Retinal pigment epithelial cell (primary cell): ENCODE measurements around the gene CHRM2.

Source experiments
- DNase-seq: peaks from one replicate; pipeline ENCODE4 v3.0.0-alpha.2; 2010; ENCODE audit warnings: low read depth
- H3K4me3 ChIP-seq: 2 replicates; pipeline ENCODE4 v1.5.1; 2011; ENCODE audit warnings: mild to moderate bottlenecking, low read length, control low read depth, moderate library complexity
- TF ChIP-seq, protein P1 (sequence below): conservative IDR thresholded peaks from 2 replicates; pipeline ENCODE4 v1.5.1; 2011; ENCODE audit warnings: low read depth, low read length, control low read depth, inconsistent platforms

Gene CHRM2

DNA sequence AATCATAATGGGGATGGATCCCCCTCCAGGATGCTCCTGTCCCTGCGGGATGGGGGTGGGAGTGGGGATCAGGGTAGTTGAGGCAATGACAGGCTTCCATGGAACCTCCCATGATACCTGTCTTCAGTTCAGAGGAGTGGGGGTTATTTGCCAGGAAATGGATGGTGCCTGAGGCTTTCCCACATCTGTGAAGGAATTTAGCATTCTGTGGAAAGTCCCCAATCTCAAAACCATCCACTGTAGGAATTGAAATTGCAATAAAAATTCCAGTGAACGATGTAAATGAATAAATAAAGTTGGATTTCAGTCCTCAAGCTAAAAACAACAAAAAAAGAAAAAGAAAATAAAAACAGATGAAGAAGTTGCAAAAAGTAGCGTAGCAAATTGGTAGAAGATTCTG lies 81.9 kb downstream of the CHRM2 start:
- H3K4me3 ChIP-seq, result no peak overlapping the region
- no peak for DNase-seq
- TF ChIP-seq, protein P1, sequence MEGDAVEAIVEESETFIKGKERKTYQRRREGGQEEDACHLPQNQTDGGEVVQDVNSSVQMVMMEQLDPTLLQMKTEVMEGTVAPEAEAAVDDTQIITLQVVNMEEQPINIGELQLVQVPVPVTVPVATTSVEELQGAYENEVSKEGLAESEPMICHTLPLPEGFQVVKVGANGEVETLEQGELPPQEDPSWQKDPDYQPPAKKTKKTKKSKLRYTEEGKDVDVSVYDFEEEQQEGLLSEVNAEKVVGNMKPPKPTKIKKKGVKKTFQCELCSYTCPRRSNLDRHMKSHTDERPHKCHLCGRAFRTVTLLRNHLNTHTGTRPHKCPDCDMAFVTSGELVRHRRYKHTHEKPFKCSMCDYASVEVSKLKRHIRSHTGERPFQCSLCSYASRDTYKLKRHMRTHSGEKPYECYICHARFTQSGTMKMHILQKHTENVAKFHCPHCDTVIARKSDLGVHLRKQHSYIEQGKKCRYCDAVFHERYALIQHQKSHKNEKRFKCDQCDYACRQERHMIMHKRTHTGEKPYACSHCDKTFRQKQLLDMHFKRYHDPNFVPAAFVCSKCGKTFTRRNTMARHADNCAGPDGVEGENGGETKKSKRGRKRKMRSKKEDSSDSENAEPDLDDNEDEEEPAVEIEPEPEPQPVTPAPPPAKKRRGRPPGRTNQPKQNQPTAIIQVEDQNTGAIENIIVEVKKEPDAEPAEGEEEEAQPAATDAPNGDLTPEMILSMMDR, result no peak

DNA sequence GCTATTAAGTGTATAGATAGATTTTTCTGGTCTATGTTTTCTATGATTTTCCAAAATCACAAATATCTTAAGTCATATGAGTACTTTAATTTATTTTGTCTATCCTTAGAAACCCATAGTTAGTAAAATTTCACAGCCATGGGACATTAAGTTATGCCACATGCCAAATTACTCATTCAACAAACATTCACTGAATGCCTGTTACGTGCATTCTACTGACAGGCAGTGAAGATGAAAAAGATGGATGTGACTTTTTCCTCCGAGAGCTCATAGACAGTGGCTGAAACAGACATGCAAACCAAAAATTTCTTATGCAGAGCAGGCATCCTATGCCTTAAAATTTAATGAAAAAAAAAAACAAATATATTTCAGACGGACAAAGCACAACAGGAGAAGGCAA lies 84.9 kb downstream of the CHRM2 start:
- H3K4me3 ChIP-seq, result no peak overlapping the region
- peak; percentile 31 for DNase-seq
- TF ChIP-seq, protein P1, result no peak

DNA sequence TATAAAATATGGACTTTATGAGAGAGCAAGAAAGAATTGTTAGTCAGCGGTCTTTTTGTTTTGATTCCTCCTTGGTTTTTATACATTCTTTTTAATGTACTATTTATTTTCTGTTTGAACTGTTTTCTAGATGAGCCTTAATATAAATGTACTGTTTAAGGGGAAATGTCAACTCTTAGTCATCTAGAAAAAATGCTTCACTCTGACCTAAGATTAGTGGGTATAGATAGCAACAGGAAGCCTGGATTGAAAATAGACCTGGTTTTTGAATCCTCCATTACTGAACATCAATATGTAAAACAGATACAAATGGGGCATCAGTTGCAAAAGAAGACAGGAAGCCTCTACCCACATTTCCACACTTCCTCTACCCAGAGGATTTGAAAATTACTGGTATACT lies 87.8 kb downstream of the CHRM2 start:
- H3K4me3 ChIP-seq, result no peak overlapping the region
- peak; percentile 47 for DNase-seq
- TF ChIP-seq, protein P1, result no peak

DNA sequence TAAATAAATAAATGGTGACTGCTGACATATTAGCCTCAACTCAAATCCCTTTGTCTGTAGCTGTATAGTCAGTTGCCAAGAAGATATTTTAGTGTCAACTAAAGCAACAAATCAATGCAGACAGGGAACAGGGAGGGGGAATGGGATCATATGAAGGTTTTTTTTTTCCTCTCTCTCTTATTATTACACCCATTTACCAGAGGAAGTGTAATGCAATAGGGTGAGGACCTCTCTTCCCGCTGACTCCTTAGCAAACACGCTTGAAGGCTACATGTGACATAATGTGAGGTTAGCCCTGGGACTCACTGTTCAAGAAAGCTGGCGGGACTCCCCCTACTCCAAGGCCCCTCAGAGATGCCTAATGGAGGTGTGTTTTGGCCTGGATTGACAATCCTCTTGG lies 88.2 kb downstream of the CHRM2 start:
- DNase-seq, result no peak
- TF ChIP-seq, protein P1, result no peak
- H3K4me3 ChIP-seq, result no peak overlapping the region

DNA sequence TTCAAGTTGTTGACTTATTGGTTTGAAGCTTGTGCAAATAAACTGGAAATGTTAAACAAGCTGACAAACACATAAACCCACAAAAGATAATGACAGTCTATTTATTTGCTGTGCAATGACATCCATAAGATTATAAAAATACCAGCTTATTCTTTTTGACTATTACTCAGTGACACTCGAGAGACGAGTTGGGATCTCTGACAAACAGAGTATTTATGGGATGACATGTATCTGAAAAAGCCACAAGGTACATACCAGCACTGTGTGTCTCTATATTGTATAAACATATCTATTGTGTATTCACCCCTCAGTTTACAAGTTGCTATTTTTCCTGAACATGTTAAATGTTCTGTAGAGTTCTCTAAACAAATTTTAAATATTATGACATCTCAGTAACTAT lies 88.9 kb downstream of the CHRM2 start:
- no peak overlapping the region for H3K4me3 ChIP-seq
- TF ChIP-seq, protein P1, result no peak
- DNase-seq, result no peak

DNA sequence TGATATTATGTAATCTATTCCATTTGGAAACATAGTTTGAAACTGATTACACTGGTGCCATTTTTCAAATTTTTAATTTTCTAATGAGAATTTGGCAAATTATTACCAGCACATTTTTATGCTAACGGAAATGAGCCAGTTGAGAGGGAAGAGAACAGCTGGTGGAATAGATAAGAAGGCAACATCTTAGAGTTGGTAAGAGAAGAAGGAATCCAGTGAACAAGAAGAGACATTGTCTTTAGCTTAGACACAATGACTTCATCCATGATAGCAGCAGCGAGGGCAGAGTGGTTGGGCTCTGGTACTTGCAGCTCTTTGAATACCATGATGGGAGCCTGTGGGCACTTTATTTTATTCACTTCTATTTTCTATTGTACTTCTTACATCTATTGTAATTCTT lies 89.6 kb downstream of the CHRM2 start:
- no peak overlapping the region for H3K4me3 ChIP-seq
- TF ChIP-seq, protein P1, result no peak
- DNase-seq, result no peak

DNA sequence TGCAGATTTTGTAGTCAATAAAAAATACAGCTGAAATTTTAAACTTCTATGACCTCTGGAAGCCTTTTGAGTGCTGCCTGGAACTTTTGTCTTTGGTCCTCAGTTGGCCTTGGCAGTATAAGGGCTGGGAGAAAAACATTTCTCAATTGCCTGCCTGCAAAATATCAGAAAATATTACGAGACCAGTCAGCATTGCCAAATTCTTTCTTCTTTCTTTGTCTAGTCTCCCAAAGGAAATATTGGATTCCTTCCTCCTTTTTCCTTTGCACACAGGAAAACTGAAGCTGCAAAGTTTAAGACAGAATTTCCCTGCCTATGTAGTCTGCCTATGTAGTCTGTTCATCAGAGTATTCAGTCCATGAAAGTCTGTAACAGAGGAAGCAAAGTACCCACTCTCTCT lies 95.9 kb downstream of the CHRM2 start:
- DNase-seq, result no peak
- H3K4me3 ChIP-seq, result no peak overlapping the region
- TF ChIP-seq, protein P1, result no peak
